Measurements from ENCODE around the gene ARHGAP25. TPM values are rescaled to one million over a fixed set of nuclear protein-coding genes. Genes with fewer than 3 reads are reported as not detected.

Gene ARHGAP25
- total RNA-seq, 1 experiment from 2014 or later, result 0.27 TPM

DNA sequence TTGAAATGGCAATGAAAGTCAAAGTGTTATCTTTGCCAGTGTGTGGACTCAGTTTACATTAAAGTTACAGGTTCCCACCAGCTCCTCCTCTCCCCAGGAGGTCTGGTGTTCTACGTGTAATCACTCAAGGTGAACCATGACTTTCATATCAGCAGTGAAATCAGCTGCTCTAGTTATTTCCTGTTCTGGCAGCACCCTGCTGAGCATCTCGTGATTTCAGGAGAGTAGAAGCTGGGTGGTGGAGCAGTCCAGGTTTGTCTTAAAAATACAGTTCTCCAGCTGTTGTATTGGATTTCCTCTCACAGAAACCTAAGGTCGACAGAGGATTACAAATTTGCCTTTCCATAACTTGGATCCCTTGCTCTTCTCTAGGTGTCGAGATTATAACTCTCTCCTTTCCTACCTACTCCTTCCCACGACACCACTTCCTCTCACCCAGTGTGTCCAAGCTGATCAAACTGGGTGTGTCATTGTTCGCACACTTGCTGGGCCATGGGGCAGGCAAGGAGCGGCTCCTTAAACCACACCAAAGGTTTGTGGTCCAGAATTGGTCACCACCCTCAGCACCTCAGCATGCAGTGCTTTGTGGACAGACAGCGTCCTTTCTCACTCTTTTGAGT is 13.0 kb upstream of the ARHGAP25 start:
- Histone ChIP-seq H3K4me2 (ENCODE audit: low read length) (peak overlapping the region; percentile 72), H3K9ac (ENCODE audit: low read length) (no peak overlapping the region), H3K27ac (ENCODE audit: low read depth, low read length) (peak overlapping the region; percentile 18; the same call in 1 of the 2 replicates), H3K79me2 (ENCODE audit: insufficient read depth, low read length) (no peaks in the 10 kb centered on the region), H4K20me1 (ENCODE audit: insufficient read depth) (no peaks in the 10 kb centered on the region), H3K4me1 (ENCODE audit: control insufficient read depth in 1 of 2, insufficient read depth in 2 of 2, low read length in 2 of 2) (peaks cover 15 to 20% of the 10 kb centered on the region in 2 experiments), H2AFZ (ENCODE audit: low read depth, low read length, poor library complexity, severe bottlenecking) (peak overlapping the region; percentile 8), H3K9me3 (ENCODE audit: control insufficient read depth in 1 of 2, insufficient read depth in 1 of 2, low read depth in 1 of 2, low read length in 2 of 2) (no peaks in the 10 kb centered on the region), H3K4me3 (replicated peaks in 1 of 2; ENCODE audit: low read depth in 1 of 2, low read length in 2 of 2) (peak overlapping the region in 1 of 2 experiments; percentile 27; a peak in 3 of 4 replicates), H3K9me2 (ENCODE audit: insufficient read depth) (no peaks in the 10 kb centered on the region), H3K27me3 (ENCODE audit: insufficient read depth, low read length) (peaks cover 26% of the 10 kb centered on the region), H3K36me3 (ENCODE audit: control insufficient read depth in 1 of 2, insufficient read depth in 2 of 2, low read length in 2 of 2) (no peaks in the 10 kb centered on the region)
- no TSS peak for BruUV-seq (replicated peaks)
- POLR2A ChIA-PET, result no interaction called here
- intact Hi-C loops (cut with micrococcal nuclease), result no loop called here
- CTCF ChIA-PET, result interaction anchor here (0.7 to 3.3 kb wide), 8 partner anchors 12 to 258 kb away, joined by 3 to 28 read pairs (median 7); partner anchors contain the start of genes APLF and FBXO48
- DNase-seq (ENCODE audit: low read depth, low spot score) (peak; percentile 68), ATAC-seq (peak; percentile 92)
- RAD21 ChIA-PET (ENCODE audit: low non-redundant PET in 1 of 2, low total read pairs in 2 of 2, uncharacterized antibody in 2 of 2, unreplicated experiment in 2 of 2), result interaction anchor here in 1 of 2 experiments (1.6 kb wide), 1 partner anchor 204 kb away, joined by 6 read pairs; no protein-coding TSS in a partner anchor
- no peak for TF ChIP-seq EZH2 (IDR thresholded peaks at IDR 0.05)
- TF ChIP-seq CBX3 (IDR thresholded peaks at IDR 0.05; ENCODE audit: low read depth), result peak; percentile 71; the same call in 1 of the 2 replicates
- TF ChIP-seq, protein P1, sequence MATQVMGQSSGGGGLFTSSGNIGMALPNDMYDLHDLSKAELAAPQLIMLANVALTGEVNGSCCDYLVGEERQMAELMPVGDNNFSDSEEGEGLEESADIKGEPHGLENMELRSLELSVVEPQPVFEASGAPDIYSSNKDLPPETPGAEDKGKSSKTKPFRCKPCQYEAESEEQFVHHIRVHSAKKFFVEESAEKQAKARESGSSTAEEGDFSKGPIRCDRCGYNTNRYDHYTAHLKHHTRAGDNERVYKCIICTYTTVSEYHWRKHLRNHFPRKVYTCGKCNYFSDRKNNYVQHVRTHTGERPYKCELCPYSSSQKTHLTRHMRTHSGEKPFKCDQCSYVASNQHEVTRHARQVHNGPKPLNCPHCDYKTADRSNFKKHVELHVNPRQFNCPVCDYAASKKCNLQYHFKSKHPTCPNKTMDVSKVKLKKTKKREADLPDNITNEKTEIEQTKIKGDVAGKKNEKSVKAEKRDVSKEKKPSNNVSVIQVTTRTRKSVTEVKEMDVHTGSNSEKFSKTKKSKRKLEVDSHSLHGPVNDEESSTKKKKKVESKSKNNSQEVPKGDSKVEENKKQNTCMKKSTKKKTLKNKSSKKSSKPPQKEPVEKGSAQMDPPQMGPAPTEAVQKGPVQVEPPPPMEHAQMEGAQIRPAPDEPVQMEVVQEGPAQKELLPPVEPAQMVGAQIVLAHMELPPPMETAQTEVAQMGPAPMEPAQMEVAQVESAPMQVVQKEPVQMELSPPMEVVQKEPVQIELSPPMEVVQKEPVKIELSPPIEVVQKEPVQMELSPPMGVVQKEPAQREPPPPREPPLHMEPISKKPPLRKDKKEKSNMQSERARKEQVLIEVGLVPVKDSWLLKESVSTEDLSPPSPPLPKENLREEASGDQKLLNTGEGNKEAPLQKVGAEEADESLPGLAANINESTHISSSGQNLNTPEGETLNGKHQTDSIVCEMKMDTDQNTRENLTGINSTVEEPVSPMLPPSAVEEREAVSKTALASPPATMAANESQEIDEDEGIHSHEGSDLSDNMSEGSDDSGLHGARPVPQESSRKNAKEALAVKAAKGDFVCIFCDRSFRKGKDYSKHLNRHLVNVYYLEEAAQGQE (IDR thresholded peaks at IDR 0.05; ENCODE audit: low read depth), result no peak
- TF ChIP-seq YY1 (IDR thresholded peaks at IDR 0.05; ENCODE audit: extremely low read depth, insufficient replicate concordance, low read depth, low read length), result no peak
- TF ChIP-seq POLR2AphosphoS5 (IDR thresholded peaks at IDR 0.05; ENCODE audit: low read depth, low read length), result no peak
- peak; percentile 84 for TF ChIP-seq TCF7L2 (IDR thresholded peaks at IDR 0.05; ENCODE audit: borderline replicate concordance, extremely low read depth, insufficient read depth, insufficient read length)
- no peak for TF ChIP-seq ZFX (IDR thresholded peaks at IDR 0.05)
- TF ChIP-seq, protein P2, sequence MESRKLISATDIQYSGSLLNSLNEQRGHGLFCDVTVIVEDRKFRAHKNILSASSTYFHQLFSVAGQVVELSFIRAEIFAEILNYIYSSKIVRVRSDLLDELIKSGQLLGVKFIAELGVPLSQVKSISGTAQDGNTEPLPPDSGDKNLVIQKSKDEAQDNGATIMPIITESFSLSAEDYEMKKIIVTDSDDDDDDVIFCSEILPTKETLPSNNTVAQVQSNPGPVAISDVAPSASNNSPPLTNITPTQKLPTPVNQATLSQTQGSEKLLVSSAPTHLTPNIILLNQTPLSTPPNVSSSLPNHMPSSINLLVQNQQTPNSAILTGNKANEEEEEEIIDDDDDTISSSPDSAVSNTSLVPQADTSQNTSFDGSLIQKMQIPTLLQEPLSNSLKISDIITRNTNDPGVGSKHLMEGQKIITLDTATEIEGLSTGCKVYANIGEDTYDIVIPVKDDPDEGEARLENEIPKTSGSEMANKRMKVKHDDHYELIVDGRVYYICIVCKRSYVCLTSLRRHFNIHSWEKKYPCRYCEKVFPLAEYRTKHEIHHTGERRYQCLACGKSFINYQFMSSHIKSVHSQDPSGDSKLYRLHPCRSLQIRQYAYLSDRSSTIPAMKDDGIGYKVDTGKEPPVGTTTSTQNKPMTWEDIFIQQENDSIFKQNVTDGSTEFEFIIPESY (IDR thresholded peaks at IDR 0.05; ENCODE audit: extremely low read depth, insufficient replicate concordance, low read length), result no peak
- TF ChIP-seq, protein P3, sequence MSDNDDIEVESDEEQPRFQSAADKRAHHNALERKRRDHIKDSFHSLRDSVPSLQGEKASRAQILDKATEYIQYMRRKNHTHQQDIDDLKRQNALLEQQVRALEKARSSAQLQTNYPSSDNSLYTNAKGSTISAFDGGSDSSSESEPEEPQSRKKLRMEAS (IDR thresholded peaks at IDR 0.05), result peak; percentile 79
- TF ChIP-seq, protein P4, sequence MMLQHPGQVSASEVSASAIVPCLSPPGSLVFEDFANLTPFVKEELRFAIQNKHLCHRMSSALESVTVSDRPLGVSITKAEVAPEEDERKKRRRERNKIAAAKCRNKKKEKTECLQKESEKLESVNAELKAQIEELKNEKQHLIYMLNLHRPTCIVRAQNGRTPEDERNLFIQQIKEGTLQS (IDR thresholded peaks at IDR 0.05), result no peak
- no peak for TF ChIP-seq RAD21 (IDR thresholded peaks at IDR 0.05; ENCODE audit: low read depth)
- peak; percentile 42; the same call in 1 of the 2 replicates for TF ChIP-seq JUND (IDR thresholded peaks at IDR 0.05)
- TF ChIP-seq CEBPB (IDR thresholded peaks at IDR 0.05; ENCODE audit: low read depth), result no peak
- TF ChIP-seq ZNF274 (IDR thresholded peaks at IDR 0.05; ENCODE audit: low read depth, low read length), result no peak
- TF ChIP-seq SP1 (IDR thresholded peaks at IDR 0.05; ENCODE audit: low read depth), result peak; percentile 70
- peak; percentile 54; the same call in 1 of the 2 replicates for TF ChIP-seq SIN3A (IDR thresholded peaks at IDR 0.05; ENCODE audit: low read depth)
- TF ChIP-seq SRF (IDR thresholded peaks at IDR 0.05; ENCODE audit: low read depth), result no peak
- no peak for TF ChIP-seq POLR2A (IDR thresholded peaks at IDR 0.05; ENCODE audit: borderline replicate concordance, extremely low read depth, insufficient read depth, insufficient read length)
- TF ChIP-seq ELF1 (IDR thresholded peaks at IDR 0.05; ENCODE audit: borderline replicate concordance, low read depth), result no peak
